ENCODE measurements around the gene SYAP1.
"Not testable (repeated sequence)": the region's sequence is repeated elsewhere in the genome, so short reads cannot be mapped to it uniquely, and the experiment has no call there.

Gene SYAP1, protein sequence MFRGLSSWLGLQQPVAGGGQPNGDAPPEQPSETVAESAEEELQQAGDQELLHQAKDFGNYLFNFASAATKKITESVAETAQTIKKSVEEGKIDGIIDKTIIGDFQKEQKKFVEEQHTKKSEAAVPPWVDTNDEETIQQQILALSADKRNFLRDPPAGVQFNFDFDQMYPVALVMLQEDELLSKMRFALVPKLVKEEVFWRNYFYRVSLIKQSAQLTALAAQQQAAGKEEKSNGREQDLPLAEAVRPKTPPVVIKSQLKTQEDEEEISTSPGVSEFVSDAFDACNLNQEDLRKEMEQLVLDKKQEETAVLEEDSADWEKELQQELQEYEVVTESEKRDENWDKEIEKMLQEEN

GRCh38 chrX:16719334-16720084 is at the start of gene SYAP1:
Gene SYAP1, plus strand, starts transcription at chrX:16719612. Its CDS starts 113 bp downstream, at chrX:16719725.
- peak; percentile 93 for DNase-seq

DNA sequence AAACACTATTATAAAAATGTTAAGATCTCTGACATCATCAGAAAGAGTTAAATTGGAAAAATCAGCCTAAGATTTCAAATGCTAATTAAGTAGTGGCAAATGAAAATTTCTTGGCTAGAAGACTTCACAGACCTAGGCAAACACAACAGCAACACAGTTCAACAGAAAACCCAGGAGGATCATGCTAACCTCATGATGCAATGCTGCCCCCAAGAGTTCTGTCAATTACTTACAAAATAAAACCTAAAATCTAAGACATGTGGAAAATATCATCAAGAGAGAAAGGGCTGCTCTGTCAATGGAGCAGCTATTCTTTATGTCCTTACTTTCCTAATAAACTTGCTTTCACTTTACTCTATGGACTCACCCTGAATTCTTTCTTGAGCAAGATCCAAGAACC is 48.4 kb upstream of the SYAP1 start:
- no peak for DNase-seq

- DNase-seq, result no peak
These were observed 40.7 kb upstream of the SYAP1 start for GRCh38 chrX:16678689-16679088.

- DNase-seq, result no peak
These were observed 36.3 kb upstream of the SYAP1 start for GRCh38 chrX:16683007-16683664.

GRCh38 chrX:16687514-16687913 is 31.9 kb upstream of the SYAP1 start:
- no peak for DNase-seq

GRCh38 chrX:16695079-16695676 is 24.2 kb upstream of the SYAP1 start:
- DNase-seq, result no peak

GRCh38 chrX:16696956-16697355 is 22.5 kb upstream of the SYAP1 start:
- no peak for DNase-seq

- no peak for DNase-seq
These were observed 20.0 kb upstream of the SYAP1 start for GRCh38 chrX:16699389-16699788.

GRCh38 chrX:16700734-16701133 is 18.7 kb upstream of the SYAP1 start:
- no peak for DNase-seq

- no peak for DNase-seq
These were observed 16.5 kb upstream of the SYAP1 start for GRCh38 chrX:16702700-16703599.

DNA sequence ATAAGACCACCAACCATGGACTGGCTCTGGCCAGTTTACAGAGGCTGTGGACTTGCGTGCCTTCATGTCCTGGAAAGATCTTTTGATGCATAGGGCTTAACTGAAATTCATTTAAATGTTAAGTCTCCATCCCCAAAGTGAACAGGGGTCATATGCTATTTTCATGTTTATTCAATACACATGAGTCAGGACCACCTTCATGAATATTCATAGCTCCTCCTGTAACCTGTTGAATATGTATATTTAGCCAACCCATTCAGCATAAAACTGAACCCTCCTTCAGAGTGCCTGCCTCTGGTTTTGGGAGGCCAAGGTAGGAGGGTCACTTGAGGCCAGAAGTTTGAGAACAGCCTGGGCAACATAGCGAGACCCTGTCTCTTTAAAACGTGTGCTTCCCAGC is 14.0 kb upstream of the SYAP1 start:
- DNase-seq, result no peak

DNA sequence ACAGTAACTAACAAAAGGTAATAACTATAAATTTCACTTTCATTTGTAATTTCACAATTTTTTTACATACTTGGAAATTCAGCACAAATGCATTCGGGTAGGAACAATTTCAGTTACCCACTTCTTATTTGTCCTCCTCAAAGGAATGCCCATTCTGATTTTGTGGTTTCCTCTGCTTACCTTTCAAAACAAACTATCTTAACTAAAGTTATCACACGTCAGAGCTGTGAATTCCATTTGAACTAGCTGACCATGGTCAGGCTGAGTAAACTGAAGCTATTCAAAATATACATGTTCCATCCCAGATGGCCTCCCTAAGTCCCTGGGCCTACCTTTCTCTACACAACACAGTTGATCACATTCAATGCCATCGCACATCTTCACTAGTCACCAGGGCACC is 11.4 kb upstream of the SYAP1 start:
- no peak for DNase-seq

GRCh38 chrX:16711219-16711811 is 8.1 kb upstream of the SYAP1 start:
- DNase-seq, result no peak

GRCh38 chrX:16711893-16712547 is 7.4 kb upstream of the SYAP1 start:
- no peak for DNase-seq

GRCh38 chrX:16712548-16713155 is 6.8 kb upstream of the SYAP1 start, which contains the start of gene CTPS2:
Gene CTPS2, minus strand, starts transcription at chrX:16712669. Its CDS starts 9,767 bp downstream, at chrX:16702902.
- no peak for DNase-seq

DNA sequence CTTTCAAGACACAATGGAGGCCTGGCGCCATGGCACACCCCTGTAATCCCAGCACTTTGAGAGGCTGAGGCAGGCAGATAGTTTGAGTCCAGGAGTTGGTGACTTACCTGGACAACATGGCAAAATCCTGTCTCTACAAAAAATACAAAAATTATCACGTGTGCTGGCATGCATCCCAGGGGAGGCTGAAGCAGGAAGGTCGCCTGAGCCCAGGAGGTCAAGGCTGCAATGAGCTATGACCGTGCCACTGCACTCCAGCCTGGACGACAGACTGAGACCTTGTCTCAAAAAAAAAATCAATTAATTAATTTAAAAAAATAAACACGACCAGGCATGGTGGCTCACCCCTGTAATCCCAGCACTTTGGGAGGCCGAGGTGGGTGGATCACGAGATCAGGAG is 4.9 kb upstream of the SYAP1 start:
- no peak for DNase-seq

- DNase-seq, result not testable (repeated sequence)
These were observed 3.8 kb upstream of the SYAP1 start for GRCh38 chrX:16715638-16716037.

- not testable (repeated sequence) for DNase-seq
These were observed 3.0 kb upstream of the SYAP1 start for GRCh38 chrX:16716451-16716850.

- no peak for DNase-seq
These were observed 533 bp upstream of the SYAP1 start for GRCh38 chrX:16718824-16719333.

DNA sequence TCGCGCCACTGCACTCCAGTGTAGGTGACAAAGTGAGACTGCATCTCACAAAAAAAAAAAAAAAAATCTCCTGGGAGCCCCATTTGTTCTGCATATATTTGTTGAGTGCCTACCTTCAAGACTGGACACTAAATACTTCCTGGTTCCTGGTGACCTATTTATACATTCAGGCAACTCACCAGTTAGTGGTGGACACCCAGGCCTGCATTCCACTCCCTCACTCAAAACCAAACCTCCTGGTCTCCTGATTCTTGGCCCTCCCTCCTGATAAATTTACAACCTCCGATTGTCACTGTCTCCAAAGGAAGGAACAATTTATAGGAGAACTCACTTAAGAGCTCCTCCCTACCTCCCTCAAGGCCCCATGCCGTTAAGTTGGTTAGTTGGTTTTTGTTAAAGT is 3.1 kb downstream of the SYAP1 start:
- DNase-seq, result no peak

GRCh38 chrX:16725072-16725471 is 5.7 kb downstream of the SYAP1 start:
- DNase-seq, result no peak

All from NCI-H1048 (cell line).